GM23248 (cell line): Measurements from ENCODE around the gene SLC16A3. TPM values are rescaled to one million over a fixed set of nuclear protein-coding genes. Genes with fewer than 3 reads are reported as not detected.
"Not testable (repeated sequence)": the region's sequence is repeated elsewhere in the genome, so short reads cannot be mapped to it uniquely, and the experiment has no call there.

ENCODE experiments used
- DNase-seq: peaks from one replicate; pipeline ENCODE4 v3.0.0-alpha.2; 2015
- H2AFZ ChIP-seq: fragments of 200-600 bp; sonication (generic); 2 replicates; pipeline ENCODE4 v1.6.1; 2016; ENCODE audit warnings: antibody characterized with exemption
- H3F3A ChIP-seq: fragments of 200-600 bp; sonication (generic); 2 replicates; pipeline ENCODE4 v1.6.1; 2016; ENCODE audit warnings: mild to moderate bottlenecking, antibody characterized with exemption, mixed run types; ENCODE audit not compliant: insufficient read depth
- H3K27ac ChIP-seq: fragments of 200-600 bp; sonication (generic); 2 replicates; pipeline ENCODE4 v1.5.1; 2016; ENCODE audit warnings: mild to moderate bottlenecking
- H3K27me3 ChIP-seq: fragments of 200-600 bp; sonication (generic); replicated peaks from 2 replicates; pipeline ENCODE4 v1.6.1; 2016; ENCODE audit warnings: mild to moderate bottlenecking; ENCODE audit not compliant: insufficient read depth
- H3K36me3 ChIP-seq: fragments of 200-600 bp; sonication (generic); 2 replicates; pipeline ENCODE4 v1.6.1; 2016; ENCODE audit warnings: low read depth, mild to moderate bottlenecking
- H3K4me1 ChIP-seq: fragments of 200-600 bp; sonication (generic); 2 replicates; pipeline ENCODE4 v1.6.1; 2016; ENCODE audit warnings: mild to moderate bottlenecking; ENCODE audit not compliant: insufficient read depth
- H3K4me2 ChIP-seq: fragments of 200-600 bp; sonication (generic); one replicate; pipeline ENCODE4 v1.6.1; 2016; ENCODE audit warnings: mild to moderate bottlenecking; ENCODE audit not compliant: unreplicated experiment
- H3K4me3 ChIP-seq: fragments of 200-600 bp; sonication (generic); 2 replicates; pipeline ENCODE4 v1.5.1; 2016; ENCODE audit warnings: mild to moderate bottlenecking
- H3K79me2 ChIP-seq: fragments of 200-600 bp; sonication (generic); 2 replicates; pipeline ENCODE4 v1.6.1; 2016; ENCODE audit warnings: mild to moderate bottlenecking; ENCODE audit not compliant: insufficient read depth
- H3K9ac ChIP-seq: fragments of 200-600 bp; sonication (generic); 2 replicates; pipeline ENCODE4 v1.6.1; 2016; ENCODE audit warnings: mild to moderate bottlenecking
- H3K9me2 ChIP-seq: fragments of 200-600 bp; sonication (generic); 2 replicates; pipeline ENCODE4 v1.6.1; 2016; ENCODE audit warnings: mixed run types, mild to moderate bottlenecking, moderate library complexity; ENCODE audit not compliant: insufficient read depth
- H3K9me3 ChIP-seq: fragments of 200-600 bp; sonication (generic); one replicate; pipeline ENCODE4 v1.6.1; 2017; ENCODE audit warnings: low read depth
- H4K20me1 ChIP-seq: fragments of 200-600 bp; sonication (generic); 2 replicates; pipeline ENCODE4 v1.6.0; 2016; ENCODE audit not compliant: insufficient read depth
- EZH2 ChIP-seq: fragments of 200-600 bp; sonication (generic); IDR thresholded peaks from 2 replicates; pipeline ENCODE4 v1.6.1; 2018; ENCODE audit warnings: antibody characterized with exemption, mild to moderate bottlenecking; ENCODE audit not compliant: insufficient read depth, poor library complexity, severe bottlenecking
- EZH2phosphoT487 ChIP-seq: fragments of 200-600 bp; sonication (generic); IDR thresholded peaks from 2 replicates; pipeline ENCODE4 v1.6.1; 2018; ENCODE audit warnings: antibody characterized with exemption, moderate library complexity, mild to moderate bottlenecking, low read depth; ENCODE audit not compliant: insufficient read depth
- WGBS, 2 experiments: methylation state at CpG; one replicate each; pipeline ENCODE4 v1.1.6; 2015 to 2017; ENCODE audit warnings: low lambda C conversion rate in 2 of 2, low coverage in 1 of 2; ENCODE audit errors: missing lambda C conversion rate in 2 of 2; 5-methylcytosine and 5-hydroxymethylcytosine counted together
- in situ Hi-C: fragments of 300-500 bp; cut with MboI; formaldehyde crosslinking; loops from 2 replicates; pipeline ENCODE4 v1.15.0; 2020
- polyA plus RNA-seq: library from polyadenylated mRNA; unstranded; fragments of >200 nt; fragmentation: Nextera tagmentation; extraction: Ambion mirVana; gene quantifications from 2 replicates; pipeline ENCODE4 v1.2.1, GENCODE V29; 2016
- total RNA-seq: library from RNA; depleted of rRNA; stranded (reverse); fragments of >200 nt; shearing (Covaris generic); gene quantifications from 2 replicates; pipeline ENCODE4 v1.2.3, GENCODE V29; 2014

SLC16A3 gene
- total and polyA plus RNA-seq, 2 experiments from 2014 or later = 95.5 to 550 TPM

- H3K36me3 ChIP-seq = peaks cover 55% of the 10 kb centered on the region
- in situ Hi-C loops = no loop called here
- no peak overlapping the region for H3K4me3 ChIP-seq
- peaks cover 88% of the 10 kb centered on the region for H3K79me2 ChIP-seq
- no peak overlapping the region for H3K27ac ChIP-seq
- no peaks in the 10 kb centered on the region for H3K27me3 ChIP-seq
- H4K20me1 ChIP-seq = no peaks in the 10 kb centered on the region
- no peak overlapping the region for H3K9ac ChIP-seq
- H3K9me2 ChIP-seq = no peaks in the 10 kb centered on the region
- no peak for DNase-seq
- TF ChIP-seq EZH2 = no peak
- no peak for TF ChIP-seq EZH2phosphoT487
- H3K4me2 ChIP-seq = no peak overlapping the region
- H3K9me3 ChIP-seq = no peaks in the 10 kb centered on the region
- WGBS, 2 experiments = 91 to 92% methylated on average over 12 of the region's 12 CpGs
- H3F3A ChIP-seq = peaks cover 29% of the 10 kb centered on the region
- no peak overlapping the region for H2AFZ ChIP-seq
- H3K4me1 ChIP-seq = no peaks in the 10 kb centered on the region
These were observed 24.3 kb downstream of the SLC16A3 start for GRCh38 chr17:82253179-82253544.

- H3K27ac ChIP-seq, H3K4me1 ChIP-seq, H3K9me2 ChIP-seq, H2AFZ ChIP-seq, H3K4me2 ChIP-seq, H4K20me1 ChIP-seq, H3K9ac ChIP-seq, in situ Hi-C loops, H3K27me3 ChIP-seq, DNase-seq, H3K4me3 ChIP-seq, H3K9me3 ChIP-seq: not testable (repeated sequence)
- H3F3A ChIP-seq = peaks cover 32% of the 10 kb centered on the region
- WGBS, 2 experiments = 97% methylated on average over 39 of the region's 39 CpGs; no CpG with 5 or more reads in 1 of the 2 experiments
- peaks cover 88% of the 10 kb centered on the region for H3K79me2 ChIP-seq
- peaks cover 61% of the 10 kb centered on the region for H3K36me3 ChIP-seq
These were observed 25.3 kb downstream of the SLC16A3 start for GRCh38 chr17:82254096-82254495.

- H3K4me2 ChIP-seq, in situ Hi-C loops, H3K4me1 ChIP-seq, H4K20me1 ChIP-seq, H2AFZ ChIP-seq, H3K9ac ChIP-seq, H3K9me2 ChIP-seq, H3K27ac ChIP-seq, H3K27me3 ChIP-seq, H3K4me3 ChIP-seq, DNase-seq, H3K9me3 ChIP-seq: not testable (repeated sequence)
- peaks cover 88% of the 10 kb centered on the region for H3K79me2 ChIP-seq
- H3F3A ChIP-seq = peaks cover 38% of the 10 kb centered on the region
- 94% methylated on average over 33 of the region's 33 CpGs; no CpG with 5 or more reads in 1 of the 2 experiments for WGBS, 2 experiments
- H3K36me3 ChIP-seq = peaks cover 66% of the 10 kb centered on the region
These were observed 25.9 kb downstream of the SLC16A3 start for GRCh38 chr17:82254746-82255145.

- in situ Hi-C loops = no loop called here
- 82 to 85% methylated on average over 15 of the region's 15 CpGs for WGBS, 2 experiments
- peaks cover 39% of the 10 kb centered on the region for H3F3A ChIP-seq
- no peak overlapping the region for H3K4me3 ChIP-seq
- no peaks in the 10 kb centered on the region for H3K9me3 ChIP-seq
- H3K4me2 ChIP-seq = no peak overlapping the region
- no peaks in the 10 kb centered on the region for H3K4me1 ChIP-seq
- no peak overlapping the region for H3K9ac ChIP-seq
- no peaks in the 10 kb centered on the region for H3K27me3 ChIP-seq
- H3K27ac ChIP-seq = no peak overlapping the region
- H3K79me2 ChIP-seq = peaks cover 88% of the 10 kb centered on the region
- H3K9me2 ChIP-seq = no peaks in the 10 kb centered on the region
- H3K36me3 ChIP-seq = peaks cover 65% of the 10 kb centered on the region
- TF ChIP-seq EZH2 (no peak), EZH2phosphoT487 (no peak)
- no peak overlapping the region for H2AFZ ChIP-seq
- peaks cover 4% of the 10 kb centered on the region; the same call in 1 of the 2 replicates for H4K20me1 ChIP-seq
- no peak for DNase-seq
These were observed 26.6 kb downstream of the SLC16A3 start for GRCh38 chr17:82255402-82255972.

- no peak for DNase-seq
- 88 to 90% methylated on average over 14 of the region's 14 CpGs for WGBS, 2 experiments
- H3K9ac ChIP-seq = no peak overlapping the region
- H3K27ac ChIP-seq = no peak overlapping the region
- no peak overlapping the region for H2AFZ ChIP-seq
- H3K27me3 ChIP-seq = no peaks in the 10 kb centered on the region
- no peaks in the 10 kb centered on the region for H3K9me3 ChIP-seq
- no peak overlapping the region for H3K4me3 ChIP-seq
- H3K9me2 ChIP-seq = no peaks in the 10 kb centered on the region
- peaks cover 65% of the 10 kb centered on the region for H3K36me3 ChIP-seq
- TF ChIP-seq EZH2phosphoT487 (no peak), EZH2 (no peak)
- in situ Hi-C loops = no loop called here
- H3K79me2 ChIP-seq = peaks cover 88% of the 10 kb centered on the region
- H3K4me2 ChIP-seq = no peak overlapping the region
- H3F3A ChIP-seq = peaks cover 39% of the 10 kb centered on the region
- H3K4me1 ChIP-seq = no peaks in the 10 kb centered on the region
- H4K20me1 ChIP-seq = peaks cover 4% of the 10 kb centered on the region; the same call in 1 of the 2 replicates
These were observed 27.5 kb downstream of the SLC16A3 start for GRCh38 chr17:82256242-82256885.
